ENCODE results near the gene KLHL3. TPM values are rescaled to one million over a fixed set of nuclear protein-coding genes. Genes with fewer than 3 reads are reported as not detected.

KLHL3 gene
- total and polyA plus RNA-seq, 10 donors: 1.3 to 17.9 (median 9.5) TPM

DNA sequence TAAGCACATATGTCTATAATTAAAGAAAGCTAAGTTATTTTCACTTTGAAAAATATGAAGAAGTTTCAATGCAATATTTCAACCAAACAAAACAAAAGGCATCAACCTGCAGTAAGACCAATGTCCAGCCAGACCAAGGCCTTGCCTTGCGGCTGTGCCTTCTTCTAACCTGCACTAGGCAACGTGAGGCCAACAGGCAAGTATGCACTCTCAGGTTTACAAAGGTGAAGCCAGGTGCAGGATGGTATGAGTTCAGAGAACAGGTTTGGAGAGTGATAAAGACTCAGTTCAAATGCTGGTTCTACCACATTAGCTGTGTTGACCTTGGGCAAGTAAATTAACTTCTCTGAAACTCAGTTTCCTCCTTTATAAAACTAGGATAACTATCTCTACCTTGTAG lies 79.3 kb downstream of the KLHL3 start:
- Histone ChIP-seq H3K36me3 (peaks cover 0 to 8% (median 0%) of the 10 kb centered on the region in 6 donors), H3K27ac (no peak overlapping the region), H3K4me1 (peaks cover 0 to 8% (median 3%) of the 10 kb centered on the region in 6 donors), H3K27me3 (replicated peaks in 1 of 7) (no peaks in the 10 kb centered on the region), H3K4me3 (no peak overlapping the region), H3K9me3 (no peaks in the 10 kb centered on the region)
- intact Hi-C loops (cut with DNase I; ENCODE audit: low total_unique reads): no loop called here
- 91 to 98% (median 95%) methylated on average over 2 of the region's 2 CpGs for WGBS, 5 donors
- DNase-seq: no peak
- no peak for TF ChIP-seq POLR2AphosphoS5 (IDR thresholded peaks at IDR 0.05)
- TF ChIP-seq POLR2A (IDR thresholded peaks at IDR 0.05): no peak
- TF ChIP-seq, protein P1, sequence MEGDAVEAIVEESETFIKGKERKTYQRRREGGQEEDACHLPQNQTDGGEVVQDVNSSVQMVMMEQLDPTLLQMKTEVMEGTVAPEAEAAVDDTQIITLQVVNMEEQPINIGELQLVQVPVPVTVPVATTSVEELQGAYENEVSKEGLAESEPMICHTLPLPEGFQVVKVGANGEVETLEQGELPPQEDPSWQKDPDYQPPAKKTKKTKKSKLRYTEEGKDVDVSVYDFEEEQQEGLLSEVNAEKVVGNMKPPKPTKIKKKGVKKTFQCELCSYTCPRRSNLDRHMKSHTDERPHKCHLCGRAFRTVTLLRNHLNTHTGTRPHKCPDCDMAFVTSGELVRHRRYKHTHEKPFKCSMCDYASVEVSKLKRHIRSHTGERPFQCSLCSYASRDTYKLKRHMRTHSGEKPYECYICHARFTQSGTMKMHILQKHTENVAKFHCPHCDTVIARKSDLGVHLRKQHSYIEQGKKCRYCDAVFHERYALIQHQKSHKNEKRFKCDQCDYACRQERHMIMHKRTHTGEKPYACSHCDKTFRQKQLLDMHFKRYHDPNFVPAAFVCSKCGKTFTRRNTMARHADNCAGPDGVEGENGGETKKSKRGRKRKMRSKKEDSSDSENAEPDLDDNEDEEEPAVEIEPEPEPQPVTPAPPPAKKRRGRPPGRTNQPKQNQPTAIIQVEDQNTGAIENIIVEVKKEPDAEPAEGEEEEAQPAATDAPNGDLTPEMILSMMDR (IDR thresholded peaks at IDR 0.05 in 8 of 11, conservative IDR thresholded peaks at IDR 0.05 in 3 of 11): no peak

- Histone ChIP-seq H3K4me3 (no peak overlapping the region), H3K9me3 (peaks cover 0 to 2% (median 0%) of the 10 kb centered on the region in 8 donors), H3K27ac (no peak overlapping the region), H3K27me3 (replicated peaks in 1 of 7) (no peaks in the 10 kb centered on the region), H3K4me1 (no peaks in the 10 kb centered on the region), H3K36me3 (peaks cover 0 to 15% (median 2%) of the 10 kb centered on the region in 6 donors)
- intact Hi-C loops (cut with DNase I; ENCODE audit: low total_unique reads): no loop called here
- TF ChIP-seq POLR2A (IDR thresholded peaks at IDR 0.05) (no peak), POLR2AphosphoS5 (IDR thresholded peaks at IDR 0.05) (no peak)
- TF ChIP-seq, protein P1 (IDR thresholded peaks at IDR 0.05 in 8 of 11, conservative IDR thresholded peaks at IDR 0.05 in 3 of 11): no peak
- DNase-seq: no peak
- 82 to 90% (median 83%) methylated on average over 3 of the region's 3 CpGs for WGBS, 5 donors
Measured at GRCh38 chr5:137651022-137651421, 84.9 kb downstream of the KLHL3 start.

DNA sequence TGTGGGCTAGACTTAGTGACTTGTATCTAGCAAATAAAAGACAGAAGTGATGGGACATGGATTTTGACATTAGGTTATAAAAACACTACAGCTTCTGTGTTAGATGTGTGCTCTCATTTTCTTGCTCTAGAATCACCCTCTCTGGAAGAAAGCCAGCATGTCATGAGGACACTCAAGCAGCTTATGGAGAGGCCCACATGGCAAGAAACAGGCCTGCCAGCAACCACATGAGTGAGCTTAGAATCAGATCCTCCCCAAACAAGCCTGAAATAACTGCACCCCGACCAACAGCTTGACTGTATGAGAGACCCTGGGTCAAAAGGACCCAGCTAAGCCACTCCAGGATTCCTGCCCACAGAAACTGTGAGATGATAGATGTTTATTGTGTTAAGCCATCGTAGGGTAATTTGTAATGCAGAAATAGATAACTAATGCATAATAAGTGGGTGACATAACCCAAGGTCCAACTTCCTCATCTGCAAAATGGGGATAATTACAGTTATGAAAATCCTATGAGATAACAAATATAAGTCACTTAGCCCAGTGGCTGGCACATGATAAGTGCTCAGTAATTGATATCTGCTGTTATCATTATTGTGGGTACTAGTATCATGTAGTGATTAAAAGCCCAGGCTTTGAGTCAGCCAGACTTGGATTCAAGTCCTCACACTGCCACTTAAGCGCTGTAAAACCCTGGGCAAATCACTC lies 86.5 kb downstream of the KLHL3 start:
- intact Hi-C loops (cut with DNase I; ENCODE audit: low total_unique reads): no loop called here
- DNase-seq: no peak
- TF ChIP-seq POLR2AphosphoS5 (IDR thresholded peaks at IDR 0.05): no peak
- TF ChIP-seq, protein P1 (IDR thresholded peaks at IDR 0.05 in 8 of 11, conservative IDR thresholded peaks at IDR 0.05 in 3 of 11): no peak
- no peak overlapping the region for H3K4me3 ChIP-seq
- H3K36me3 ChIP-seq: peaks cover 0 to 15% (median 2%) of the 10 kb centered on the region in 6 donors
- H3K4me1 ChIP-seq: no peaks in the 10 kb centered on the region
- 65 to 82% (median 69%) methylated on average over 3 of the region's 3 CpGs for WGBS, 5 donors
- no peaks in the 10 kb centered on the region for H3K27me3 ChIP-seq (replicated peaks in 1 of 7)
- H3K9me3 ChIP-seq: peaks cover 0 to 12% (median 0%) of the 10 kb centered on the region in 8 donors
- no peak overlapping the region for H3K27ac ChIP-seq

GRCh38 chr5:137648361-137648760 lies 87.5 kb downstream of the KLHL3 start:
- no peak overlapping the region for H3K27ac ChIP-seq
- H3K9me3 ChIP-seq: peaks cover 0 to 12% (median 0%) of the 10 kb centered on the region in 8 donors
- no peaks in the 10 kb centered on the region for H3K4me1 ChIP-seq
- no peaks in the 10 kb centered on the region for H3K27me3 ChIP-seq (replicated peaks in 1 of 7)
- no peak for DNase-seq
- H3K4me3 ChIP-seq: no peak overlapping the region
- peaks cover 0 to 15% (median 2%) of the 10 kb centered on the region in 6 donors for H3K36me3 ChIP-seq
- TF ChIP-seq POLR2A (IDR thresholded peaks at IDR 0.05): no peak
- no peak for TF ChIP-seq POLR2AphosphoS5 (IDR thresholded peaks at IDR 0.05)
- TF ChIP-seq, protein P1 (IDR thresholded peaks at IDR 0.05 in 8 of 11, conservative IDR thresholded peaks at IDR 0.05 in 3 of 11): no peak
- intact Hi-C loops (cut with DNase I; ENCODE audit: low total_unique reads): no loop called here
- WGBS, 5 donors: 85 to 93% (median 87%) methylated on average over 5 of the region's 5 CpGs
